ENCODE measurements around the gene DFFB. TPM values are rescaled to one million over a fixed set of nuclear protein-coding genes. Genes with fewer than 3 reads are reported as not detected.

Gene DFFB
- total RNA-seq, 2 experiments from 2014 or later = 8.8 to 11.1 TPM

GRCh38 chr1:3904006-3904842 is 46.9 kb downstream of the DFFB start:
- no peaks in the 10 kb centered on the region for H3K9me3 Mint-ChIP-seq
- H3K4me1 Mint-ChIP-seq = peaks cover 32% of the 10 kb centered on the region
- H3K36me3 Mint-ChIP-seq = peaks cover 4% of the 10 kb centered on the region
- no peak for DNase-seq
- H3K27ac Mint-ChIP-seq = peak overlapping the region; percentile 98
- H3K4me3 Mint-ChIP-seq = no peak overlapping the region
- H3K27me3 Mint-ChIP-seq = no peaks in the 10 kb centered on the region

- no peak overlapping the region for H3K4me3 Mint-ChIP-seq
Observed at GRCh38 chr1:3904843-3905185, 47.5 kb downstream of the DFFB start.

DNA sequence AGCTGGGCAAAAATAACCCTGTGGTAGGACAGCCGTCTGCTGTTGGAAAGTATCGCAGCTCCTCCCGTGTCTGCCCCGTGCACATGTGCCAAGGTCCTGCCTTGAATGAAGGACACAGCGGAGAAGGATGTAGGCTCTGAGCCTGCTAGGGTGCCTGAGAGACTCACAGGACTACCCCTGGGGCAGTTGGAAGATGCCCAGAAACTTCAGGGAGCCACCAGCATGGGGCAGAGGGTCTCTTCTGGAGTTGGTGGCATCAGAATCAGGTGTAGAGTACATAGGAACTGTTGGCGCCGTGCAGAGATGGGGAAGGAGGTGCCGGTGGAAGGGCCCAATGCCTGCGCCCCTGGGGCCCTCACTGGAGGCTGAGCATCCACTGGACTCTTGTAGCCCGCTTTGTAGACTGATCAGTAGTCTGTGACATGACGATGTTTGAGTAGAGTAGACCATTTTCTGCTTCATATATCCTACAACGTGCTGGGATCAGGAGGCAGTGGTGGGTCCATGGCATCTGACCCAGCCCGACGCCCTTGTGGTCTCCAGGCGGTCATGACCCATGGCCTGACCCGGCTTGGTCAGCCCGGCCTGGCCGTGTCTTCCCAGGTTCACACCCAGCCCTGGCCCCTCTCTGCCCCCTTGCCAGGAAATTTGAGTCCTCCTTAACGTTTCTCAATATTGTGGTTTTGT is 48.1 kb downstream of the DFFB start:
- Mint-ChIP-seq H3K36me3 (peaks cover 2% of the 10 kb centered on the region), H3K27ac (no peak overlapping the region), H3K9me3 (no peaks in the 10 kb centered on the region), H3K27me3 (no peaks in the 10 kb centered on the region), H3K4me3 (no peak overlapping the region), H3K4me1 (peaks cover 30% of the 10 kb centered on the region)
- DNase-seq = no peak

More at GRCh38 chr1:3904843-3905185, 47.5 kb downstream of the DFFB start:
- no peaks in the 10 kb centered on the region for H3K27me3 Mint-ChIP-seq
- peaks cover 30% of the 10 kb centered on the region for H3K4me1 Mint-ChIP-seq
- no peak for DNase-seq
- no peaks in the 10 kb centered on the region for H3K9me3 Mint-ChIP-seq
- no peak overlapping the region for H3K27ac Mint-ChIP-seq
- peaks cover 2% of the 10 kb centered on the region for H3K36me3 Mint-ChIP-seq

- Mint-ChIP-seq H3K27ac (no peak overlapping the region), H3K36me3 (peaks cover 2% of the 10 kb centered on the region), H3K4me3 (no peak overlapping the region), H3K4me1 (peaks cover 30% of the 10 kb centered on the region), H3K27me3 (no peaks in the 10 kb centered on the region), H3K9me3 (no peaks in the 10 kb centered on the region)
- no peak for DNase-seq
Observed at GRCh38 chr1:3905953-3906671, 48.8 kb downstream of the DFFB start.

DNA sequence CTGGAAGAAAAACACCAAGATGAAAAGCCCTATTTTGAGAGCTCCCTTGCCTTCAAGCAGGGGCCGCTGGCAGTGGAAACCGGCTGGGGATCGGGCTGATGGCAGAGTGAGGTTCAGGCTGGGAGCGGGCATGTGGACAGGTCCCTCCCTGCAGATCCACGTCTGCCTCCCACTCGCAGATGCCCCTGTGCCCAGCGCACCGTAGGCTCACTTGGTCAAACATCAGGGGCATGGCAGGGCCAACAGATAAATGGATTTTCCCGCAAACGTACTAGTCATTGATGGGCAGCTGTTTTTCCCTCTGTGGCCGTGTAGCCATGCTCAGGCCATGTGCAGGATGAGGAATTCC is 49.4 kb downstream of the DFFB start:
- Mint-ChIP-seq H3K9me3 (no peaks in the 10 kb centered on the region), H3K27ac (no peak overlapping the region), H3K4me3 (no peak overlapping the region), H3K4me1 (peaks cover 29% of the 10 kb centered on the region), H3K36me3 (peaks cover 2% of the 10 kb centered on the region), H3K27me3 (peaks cover 3% of the 10 kb centered on the region)
- DNase-seq = no peak

DNA sequence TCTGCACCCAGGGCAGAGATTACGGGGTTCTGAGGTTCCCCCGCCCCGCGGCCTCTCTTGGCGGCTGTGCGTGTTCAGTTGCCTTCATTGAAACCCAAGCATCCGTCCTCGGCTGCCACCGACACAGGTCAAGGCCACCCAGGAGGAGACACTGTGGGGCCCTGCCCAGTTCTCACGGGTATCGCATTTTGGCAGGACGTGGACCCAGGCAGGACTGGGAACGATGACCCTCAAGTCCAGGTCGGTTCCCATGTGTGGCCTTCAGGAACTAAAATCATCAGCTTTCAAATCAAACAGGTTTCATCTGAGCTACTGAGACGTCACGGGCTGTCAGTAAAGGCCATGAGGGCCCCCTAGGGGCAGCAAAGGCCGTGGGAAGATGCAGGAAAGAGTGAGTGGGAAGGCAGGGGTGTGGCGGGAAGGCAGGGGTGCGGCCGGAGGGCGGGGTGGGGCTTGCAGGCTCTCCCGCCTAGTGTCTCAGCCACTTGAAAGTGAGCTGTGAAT is 49.8 kb downstream of the DFFB start:
- peak; percentile 49 for DNase-seq
- Mint-ChIP-seq H3K27ac (no peak overlapping the region), H3K4me1 (peaks cover 26% of the 10 kb centered on the region), H3K36me3 (peaks cover 2% of the 10 kb centered on the region), H3K9me3 (no peaks in the 10 kb centered on the region), H3K4me3 (no peak overlapping the region), H3K27me3 (peaks cover 7% of the 10 kb centered on the region)

DNA sequence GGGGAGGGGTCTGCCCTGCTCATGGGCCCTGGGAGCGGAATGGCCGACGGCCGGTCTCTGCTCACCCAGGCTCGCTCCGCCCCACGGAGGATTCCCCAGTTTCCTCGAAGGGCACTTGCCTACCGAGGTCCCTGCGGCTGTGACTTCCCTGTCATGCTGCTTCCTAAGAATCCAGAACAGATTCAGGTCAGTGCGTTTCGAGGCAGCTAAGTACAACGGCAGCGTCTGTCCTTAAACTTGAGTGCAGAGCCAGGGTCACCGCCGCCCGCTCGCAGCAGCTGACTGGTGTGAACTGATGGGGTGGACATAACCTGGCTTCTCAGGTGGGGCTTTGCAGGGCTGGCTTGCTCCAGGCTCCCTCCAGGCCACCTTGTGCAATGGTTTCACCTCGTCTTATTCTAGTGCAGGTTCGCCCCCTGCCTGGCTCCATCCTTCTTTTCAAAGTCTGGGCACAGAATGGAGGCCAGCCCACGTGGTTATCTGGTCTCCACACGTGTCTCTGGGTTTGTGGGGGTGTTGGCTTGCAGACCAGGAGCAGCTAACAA is 50.4 kb downstream of the DFFB start:
- no peak overlapping the region for H3K4me3 Mint-ChIP-seq
- H3K4me1 Mint-ChIP-seq = peaks cover 20% of the 10 kb centered on the region
- no peaks in the 10 kb centered on the region for H3K9me3 Mint-ChIP-seq
- H3K27ac Mint-ChIP-seq = no peak overlapping the region
- no peak for DNase-seq
- peaks cover 2% of the 10 kb centered on the region for H3K36me3 Mint-ChIP-seq
- H3K27me3 Mint-ChIP-seq = peaks cover 7% of the 10 kb centered on the region

DNA sequence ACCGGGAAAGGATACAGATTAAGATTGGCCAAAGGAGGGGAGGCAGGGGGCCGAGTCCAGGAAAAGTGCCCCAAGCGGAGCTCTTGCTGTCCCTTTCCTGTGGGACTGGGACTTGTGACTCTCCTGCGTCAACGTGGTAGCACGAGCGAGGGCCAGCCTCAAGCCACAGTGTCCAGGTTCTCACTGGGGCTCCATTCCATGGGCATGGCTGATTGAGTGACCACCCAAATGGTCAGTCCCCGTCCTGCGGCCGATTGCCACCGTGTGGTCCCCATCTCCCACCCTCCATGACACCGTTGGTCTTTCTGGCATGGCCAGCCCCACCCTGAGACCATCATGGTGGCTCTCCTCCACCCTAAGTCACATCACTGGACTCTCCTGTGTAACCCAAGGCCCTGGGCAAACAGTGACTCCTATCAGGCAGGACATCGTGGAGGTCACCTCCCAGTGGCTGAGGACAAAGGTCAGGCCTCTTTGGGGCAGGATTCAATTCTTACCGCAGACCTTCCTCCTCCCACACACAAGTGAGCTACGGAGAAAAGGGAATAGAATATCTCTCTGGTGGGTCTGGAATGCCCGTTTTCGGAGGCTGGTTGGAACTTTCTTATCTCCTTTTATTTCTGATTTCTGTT is 51.7 kb downstream of the DFFB start:
- Mint-ChIP-seq H3K27ac (no peak overlapping the region), H3K4me3 (no peak overlapping the region), H3K27me3 (peaks cover 7% of the 10 kb centered on the region), H3K9me3 (no peaks in the 10 kb centered on the region), H3K4me1 (peaks cover 8% of the 10 kb centered on the region), H3K36me3 (no peaks in the 10 kb centered on the region)
- no peak for DNase-seq

GRCh38 chr1:3909615-3910014 is 52.3 kb downstream of the DFFB start:
- H3K27me3 Mint-ChIP-seq = peaks cover 7% of the 10 kb centered on the region
- no peak overlapping the region for H3K4me3 Mint-ChIP-seq
- H3K4me1 Mint-ChIP-seq = peaks cover 5% of the 10 kb centered on the region
- no peak for DNase-seq
- H3K27ac Mint-ChIP-seq = no peak overlapping the region
- H3K36me3 Mint-ChIP-seq = no peaks in the 10 kb centered on the region
- no peaks in the 10 kb centered on the region for H3K9me3 Mint-ChIP-seq

DNA sequence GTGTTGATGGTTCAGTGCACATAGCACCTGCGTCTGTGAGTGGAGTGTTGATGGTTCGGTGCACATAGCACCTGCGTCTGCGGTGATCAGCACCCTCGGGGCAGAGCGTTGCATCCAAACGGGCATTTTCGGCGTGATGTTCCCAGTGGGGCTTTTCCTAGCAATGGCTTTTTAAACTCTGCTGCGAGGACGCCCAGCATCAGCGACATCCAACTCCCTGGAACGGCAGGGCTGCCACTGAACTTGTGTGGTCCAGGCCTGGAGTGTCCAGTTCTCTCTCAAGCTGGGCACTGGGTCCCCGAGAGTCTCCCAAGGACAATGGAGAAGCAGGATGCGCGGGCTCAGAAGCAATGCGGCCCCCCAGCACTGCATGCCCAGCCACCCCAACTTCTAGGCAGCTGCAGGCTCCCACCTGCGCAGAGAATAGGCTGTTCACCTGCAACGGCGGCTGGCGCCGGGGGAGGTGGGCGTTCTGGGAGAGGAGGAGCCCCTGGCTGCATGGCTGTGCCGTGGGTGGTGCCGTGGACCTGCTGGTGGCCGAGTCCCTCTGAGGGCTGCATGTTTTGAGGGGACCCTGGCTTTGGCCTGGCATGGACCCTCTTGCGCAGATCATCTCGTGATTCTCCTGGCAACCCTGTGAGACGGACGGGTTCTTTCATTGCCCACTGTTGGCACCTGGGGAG is 52.9 kb downstream of the DFFB start:
- H3K27me3 Mint-ChIP-seq = peaks cover 7% of the 10 kb centered on the region
- no peak for DNase-seq
- no peak overlapping the region for H3K4me3 Mint-ChIP-seq

GRCh38 chr1:3910857-3911845 is 53.9 kb downstream of the DFFB start:
- H3K4me1 Mint-ChIP-seq = peaks cover 3% of the 10 kb centered on the region
- H3K4me3 Mint-ChIP-seq = no peak overlapping the region
- H3K27me3 Mint-ChIP-seq = peaks cover 7% of the 10 kb centered on the region
- peak; percentile 76 for DNase-seq
- H3K9me3 Mint-ChIP-seq = no peaks in the 10 kb centered on the region
- H3K27ac Mint-ChIP-seq = no peak overlapping the region
- no peaks in the 10 kb centered on the region for H3K36me3 Mint-ChIP-seq

More for the DNA sequence above, 52.9 kb downstream of the DFFB start:
- Mint-ChIP-seq H3K9me3 (no peaks in the 10 kb centered on the region), H3K4me1 (peaks cover 3% of the 10 kb centered on the region), H3K27ac (no peak overlapping the region), H3K36me3 (no peaks in the 10 kb centered on the region)

DNA sequence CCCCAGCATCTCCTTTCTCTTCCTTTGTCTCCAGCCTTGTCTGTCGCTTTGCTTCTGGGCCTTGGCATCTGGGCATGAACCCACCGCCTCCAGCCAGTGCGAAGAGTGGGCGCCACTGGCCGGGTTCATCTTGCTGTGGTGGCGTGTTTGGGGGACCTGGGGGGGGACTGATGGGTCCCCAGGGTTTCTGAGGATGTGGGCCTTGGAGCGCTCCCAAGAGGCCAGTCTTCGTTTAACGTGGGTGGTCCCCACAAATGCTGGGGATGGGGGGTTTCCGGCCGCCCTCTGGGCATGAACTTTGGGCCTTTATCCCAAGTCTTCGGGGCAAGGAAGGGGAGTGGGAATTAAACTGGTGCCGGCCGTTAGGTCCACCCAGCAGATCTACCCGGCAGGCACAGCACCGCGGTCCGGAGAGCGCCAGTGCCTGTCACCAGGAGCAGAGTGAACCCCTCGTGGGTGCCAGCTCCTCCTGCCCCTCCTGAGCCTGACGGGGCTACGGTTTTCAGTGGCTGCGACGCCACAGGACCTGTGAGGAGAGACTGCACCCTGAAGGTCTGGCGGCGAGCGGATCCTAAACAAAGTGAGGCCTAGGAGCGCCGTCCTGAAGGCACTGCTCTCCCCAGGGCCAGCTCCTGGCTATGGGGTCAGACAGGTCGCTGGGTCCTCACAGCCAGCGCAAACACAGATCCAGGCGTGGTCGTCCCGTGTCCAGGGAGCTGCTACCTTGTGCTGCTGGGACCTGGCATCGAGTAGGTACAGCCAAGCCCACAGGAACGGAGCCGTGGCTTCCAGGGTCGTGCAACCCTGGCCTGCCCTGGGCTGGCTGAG is 54.9 kb downstream of the DFFB start:
- Mint-ChIP-seq H3K27me3 (peaks cover 7% of the 10 kb centered on the region), H3K36me3 (no peaks in the 10 kb centered on the region), H3K9me3 (no peaks in the 10 kb centered on the region), H3K4me1 (peaks cover 2% of the 10 kb centered on the region), H3K4me3 (no peak overlapping the region), H3K27ac (no peak overlapping the region)
- no peak for DNase-seq
